Liver (tissue), 9 donors: ENCODE measurements around the gene PTPRN2. TPM values are rescaled to one million over a fixed set of nuclear protein-coding genes. Genes with fewer than 3 reads are reported as not detected.

Source experiments
- DNase-seq: peaks from one replicate; pipeline ENCODE4 v3.0.0-alpha.2; 2017; ENCODE audit warnings: low spot score
- H3K27ac ChIP-seq, 2 donors: one replicate each; pipeline ENCODE4 v1.7.0; 2013; ENCODE audit warnings: inconsistent platforms in 2 of 2, low read length in 2 of 2, control low read depth in 1 of 2, low read depth in 1 of 2, mild to moderate bottlenecking in 1 of 2
- H3K27me3 ChIP-seq, 4 donors: one replicate each; pipeline versions ENCODE4 v1.6.1 to v1.7.0; 2013; ENCODE audit warnings: low read length in 3 of 4, inconsistent platforms in 1 of 4, mild to moderate bottlenecking in 1 of 4, moderate library complexity in 1 of 4; ENCODE audit not compliant: control insufficient read depth in 4 of 4, insufficient read depth in 4 of 4
- H3K36me3 ChIP-seq, 4 donors: one replicate each; pipeline versions ENCODE4 v1.6.1 to v1.7.0; 2013; ENCODE audit warnings: low read length in 3 of 4, mild to moderate bottlenecking in 3 of 4, low read depth in 1 of 4, moderate library complexity in 1 of 4; ENCODE audit not compliant: control insufficient read depth in 4 of 4, insufficient read depth in 3 of 4
- H3K4me1 ChIP-seq, 4 donors: one replicate each; pipeline versions ENCODE4 v1.6.1 to v1.7.0; 2013; ENCODE audit warnings: low read length in 3 of 4, mild to moderate bottlenecking in 3 of 4, moderate library complexity in 1 of 4; ENCODE audit not compliant: control insufficient read depth in 4 of 4, insufficient read depth in 4 of 4
- H3K4me3 ChIP-seq, 3 donors: one replicate each; pipeline versions ENCODE4 v1.6.1 to v1.7.0; 2013; ENCODE audit warnings: low read length in 3 of 3, control low read depth in 1 of 3, low read depth in 1 of 3, mild to moderate bottlenecking in 1 of 3
- H3K9ac ChIP-seq, 2 donors: one replicate each; pipeline ENCODE4 v1.7.0; 2013; ENCODE audit warnings: low read length in 2 of 2, mild to moderate bottlenecking in 2 of 2, moderate library complexity in 2 of 2, control low read depth in 1 of 2, low read depth in 1 of 2
- H3K9me3 ChIP-seq, 4 donors: one replicate each; pipeline versions ENCODE4 v1.6.1 to v1.7.0; 2013; ENCODE audit warnings: low read length in 3 of 4; ENCODE audit not compliant: control insufficient read depth in 4 of 4
- EGR1 ChIP-seq, 2 donors: IDR thresholded peaks; 2 replicates each; pipeline ENCODE4 v1.6.1; 2016 to 2018; ENCODE audit warnings: antibody characterized with exemption in 2 of 2, low read depth in 2 of 2
- FOXA1 ChIP-seq: IDR thresholded peaks from 2 replicates; pipeline ENCODE4 v1.6.1; 2016; ENCODE audit warnings: antibody characterized with exemption
- FOXA2 ChIP-seq: IDR thresholded peaks from 2 replicates; pipeline ENCODE4 v1.6.1; 2016; ENCODE audit warnings: antibody characterized with exemption
- GABPA ChIP-seq, 2 donors: IDR thresholded peaks in 1 of 2; conservative IDR thresholded peaks in 1 of 2; 2 replicates each; pipeline ENCODE4 v1.6.1; 2016; ENCODE audit warnings: antibody characterized with exemption in 2 of 2, mild to moderate bottlenecking in 1 of 2, moderate library complexity in 1 of 2
- HNF4A ChIP-seq, 2 donors: conservative IDR thresholded peaks; 2 replicates each; pipeline ENCODE4 v1.6.1; 2016; ENCODE audit warnings: antibody characterized with exemption in 2 of 2, mild to moderate bottlenecking in 2 of 2
- HNF4G ChIP-seq: IDR thresholded peaks from 2 replicates; pipeline ENCODE4 v1.6.1; 2016; ENCODE audit warnings: antibody characterized with exemption
- JUND ChIP-seq, 2 donors: IDR thresholded peaks; 2 replicates each; pipeline ENCODE4 v1.6.1; 2016; ENCODE audit warnings: antibody characterized with exemption in 2 of 2
- MAX ChIP-seq: IDR thresholded peaks from 2 replicates; pipeline ENCODE4 v1.6.1; 2016; ENCODE audit warnings: antibody characterized with exemption
- NR2F2 ChIP-seq: IDR thresholded peaks from 2 replicates; pipeline ENCODE4 v1.6.1; 2016; ENCODE audit warnings: antibody characterized with exemption
- RAD21 ChIP-seq, 2 donors: IDR thresholded peaks; 2 replicates each; pipeline ENCODE4 v1.6.1; 2016; ENCODE audit warnings: antibody characterized with exemption in 2 of 2, mild to moderate bottlenecking in 2 of 2
- REST ChIP-seq: IDR thresholded peaks from 2 replicates; pipeline ENCODE4 v1.6.1; 2016; ENCODE audit warnings: antibody characterized with exemption, mild to moderate bottlenecking
- RXRA ChIP-seq, 2 donors: IDR thresholded peaks; 2 replicates each; pipeline ENCODE4 v1.6.1; 2017 to 2018; ENCODE audit warnings: antibody characterized with exemption in 2 of 2, mild to moderate bottlenecking in 1 of 2
- SP1 ChIP-seq: IDR thresholded peaks from 2 replicates; pipeline ENCODE4 v1.6.1; 2018; ENCODE audit warnings: antibody characterized with exemption, mild to moderate bottlenecking
- TAF1 ChIP-seq: conservative IDR thresholded peaks from 2 replicates; pipeline ENCODE4 v1.6.1; 2016; ENCODE audit warnings: antibody characterized with exemption, mild to moderate bottlenecking
- YY1 ChIP-seq: IDR thresholded peaks from 2 replicates; pipeline ENCODE4 v1.6.1; 2016; ENCODE audit warnings: antibody characterized with exemption, mild to moderate bottlenecking
- ZBTB33 ChIP-seq: IDR thresholded peaks from 2 replicates; pipeline ENCODE4 v1.6.1; 2016; ENCODE audit warnings: antibody characterized with exemption
- WGBS: extraction: QIAGEN DNeasy Blood & Tissue Kit; methylation state at CpG from one replicate; pipeline ENCODE4 v1.1.7; 2013; 5-methylcytosine and 5-hydroxymethylcytosine counted together
- polyA plus RNA-seq, 2 donors: library from polyadenylated mRNA; stranded (reverse) in 1 of 2; unstranded in 1 of 2; fragments of 200-250 nt in 1 of 2; fragments of >200 nt in 1 of 2; fragmentation: Nextera tagmentation in 1 of 2; extraction: Ambion mirVana in 1 of 2; gene quantifications; one replicate each; pipeline versions ENCODE4 v1.2.1 to v1.2.3, GENCODE V29; 2013 to 2015
- total RNA-seq, 2 donors: library from RNA; depleted of rRNA; stranded (reverse); fragments of >200 nt; gene quantifications; one replicate each; pipeline ENCODE4 v1.2.3, GENCODE V29; 2014
- TF ChIP-seq, protein P1 (sequence below): fragments of 150-350 bp; IDR thresholded peaks from 2 replicates; pipeline ENCODE4 v1.5.1; 2017; ENCODE audit warnings: improper control_type of control experiment, low read depth, low read length; ENCODE audit not compliant: missing input control
- TF ChIP-seq, protein P2 (sequence below): IDR thresholded peaks from 2 replicates; pipeline ENCODE4 v1.6.1; 2016; ENCODE audit warnings: antibody characterized with exemption
- donor health status: healthy.
- donor health status: healthy.
- donor health status: healthy.
- donor health status: healthy.
- donor health status: healthy.

Gene PTPRN2
- total and polyA plus RNA-seq, 4 donors = 0.75 to 1.9 (median 1.1) TPM

GRCh38 chr7:158021836-158022235, 565.8 kb downstream of the PTPRN2 start:
- Histone ChIP-seq H3K4me1 (no peaks in the 10 kb centered on the region), H3K9ac (no peak overlapping the region), H3K4me3 (no peak overlapping the region), H3K27ac (no peak overlapping the region), H3K36me3 (no peaks in the 10 kb centered on the region), H3K9me3 (no peaks in the 10 kb centered on the region), H3K27me3 (no peaks in the 10 kb centered on the region)
- TF ChIP-seq TAF1 = no peak
- WGBS = 98% methylated on average over 4 of the region's 4 CpGs
- no peak for DNase-seq

GRCh38 chr7:158020706-158021095, 566.9 kb downstream of the PTPRN2 start:
- TF ChIP-seq FOXA2 (no peak), JUND (IDR thresholded peaks at IDR 0.05) (no peak), NR2F2 (no peak), MAX (no peak), SP1 (no peak), EGR1 (IDR thresholded peaks at IDR 0.05; ENCODE audit: low read depth in 2 of 2) (no peak)
- Histone ChIP-seq H3K9me3 (no peaks in the 10 kb centered on the region), H3K4me3 (no peak overlapping the region), H3K9ac (no peak overlapping the region), H3K27ac (no peak overlapping the region), H3K27me3 (no peaks in the 10 kb centered on the region), H3K36me3 (no peaks in the 10 kb centered on the region), H3K4me1 (no peaks in the 10 kb centered on the region)
- 94% methylated on average over 8 of the region's 8 CpGs for WGBS
- DNase-seq = no peak

GRCh38 chr7:158019726-158020705, 567.6 kb downstream of the PTPRN2 start:
- 94% methylated on average over 27 of the region's 27 CpGs for WGBS
- H3K27me3 ChIP-seq = no peaks in the 10 kb centered on the region
- TF ChIP-seq NR2F2 = no peak
- TF ChIP-seq, protein P1, sequence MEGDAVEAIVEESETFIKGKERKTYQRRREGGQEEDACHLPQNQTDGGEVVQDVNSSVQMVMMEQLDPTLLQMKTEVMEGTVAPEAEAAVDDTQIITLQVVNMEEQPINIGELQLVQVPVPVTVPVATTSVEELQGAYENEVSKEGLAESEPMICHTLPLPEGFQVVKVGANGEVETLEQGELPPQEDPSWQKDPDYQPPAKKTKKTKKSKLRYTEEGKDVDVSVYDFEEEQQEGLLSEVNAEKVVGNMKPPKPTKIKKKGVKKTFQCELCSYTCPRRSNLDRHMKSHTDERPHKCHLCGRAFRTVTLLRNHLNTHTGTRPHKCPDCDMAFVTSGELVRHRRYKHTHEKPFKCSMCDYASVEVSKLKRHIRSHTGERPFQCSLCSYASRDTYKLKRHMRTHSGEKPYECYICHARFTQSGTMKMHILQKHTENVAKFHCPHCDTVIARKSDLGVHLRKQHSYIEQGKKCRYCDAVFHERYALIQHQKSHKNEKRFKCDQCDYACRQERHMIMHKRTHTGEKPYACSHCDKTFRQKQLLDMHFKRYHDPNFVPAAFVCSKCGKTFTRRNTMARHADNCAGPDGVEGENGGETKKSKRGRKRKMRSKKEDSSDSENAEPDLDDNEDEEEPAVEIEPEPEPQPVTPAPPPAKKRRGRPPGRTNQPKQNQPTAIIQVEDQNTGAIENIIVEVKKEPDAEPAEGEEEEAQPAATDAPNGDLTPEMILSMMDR = no peak
- TF ChIP-seq MAX = no peak
- TF ChIP-seq, protein P2, sequence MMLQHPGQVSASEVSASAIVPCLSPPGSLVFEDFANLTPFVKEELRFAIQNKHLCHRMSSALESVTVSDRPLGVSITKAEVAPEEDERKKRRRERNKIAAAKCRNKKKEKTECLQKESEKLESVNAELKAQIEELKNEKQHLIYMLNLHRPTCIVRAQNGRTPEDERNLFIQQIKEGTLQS = no peak
- no peak for TF ChIP-seq RAD21 (IDR thresholded peaks at IDR 0.05)
- TF ChIP-seq ZBTB33 = no peak
- TF ChIP-seq FOXA1 = no peak
- TF ChIP-seq YY1 = no peak
- TF ChIP-seq RXRA (IDR thresholded peaks at IDR 0.05) = no peak
- no peak for TF ChIP-seq FOXA2
- no peak for TF ChIP-seq REST
- no peak for TF ChIP-seq EGR1 (IDR thresholded peaks at IDR 0.05; ENCODE audit: low read depth in 2 of 2)
- TF ChIP-seq TAF1 = no peak
- no peak for TF ChIP-seq JUND (IDR thresholded peaks at IDR 0.05)
- no peak for TF ChIP-seq HNF4G
- TF ChIP-seq HNF4A (conservative IDR thresholded peaks at IDR 0.05) = no peak
- TF ChIP-seq GABPA (IDR thresholded peaks at IDR 0.05 in 1 of 2, conservative IDR thresholded peaks at IDR 0.05 in 1 of 2) = no peak
- TF ChIP-seq SP1 = no peak
- H3K9me3 ChIP-seq = no peaks in the 10 kb centered on the region
- DNase-seq = no peak
- no peak overlapping the region for H3K4me3 ChIP-seq
- no peaks in the 10 kb centered on the region for H3K36me3 ChIP-seq
- peaks cover 0 to 4% (median 0%) of the 10 kb centered on the region in 4 donors for H3K4me1 ChIP-seq
- no peak overlapping the region for H3K9ac ChIP-seq
- no peak overlapping the region for H3K27ac ChIP-seq
